Epithelial cell of proximal tubule (primary cell): ENCODE data around the gene NLRP1. TPM values are rescaled to one million over a fixed set of nuclear protein-coding genes. Genes with fewer than 3 reads are reported as not detected.

Source experiments
- DNase-seq: peaks from one replicate; pipeline ENCODE4 v3.0.0-alpha.2; 2011; ENCODE audit warnings: low read depth
- H3K4me3 ChIP-seq: 2 replicates; pipeline ENCODE4 v1.5.1; 2011; ENCODE audit warnings: low read depth, mild to moderate bottlenecking, low read length
- CTCF ChIP-seq: conservative IDR thresholded peaks from 2 replicates; pipeline ENCODE4 v1.5.1; 2012; ENCODE audit warnings: low read depth, mild to moderate bottlenecking, low read length
- total RNA-seq: library from RNA; depleted of rRNA; stranded (reverse); fragments of >200 nt; gene quantifications from 2 replicates; pipeline ENCODE4 v1.2.3, GENCODE V29; 2015

The NLRP1 gene
- total RNA-seq, 1 donor from 2014 or later, result 12.7 TPM

DNA sequence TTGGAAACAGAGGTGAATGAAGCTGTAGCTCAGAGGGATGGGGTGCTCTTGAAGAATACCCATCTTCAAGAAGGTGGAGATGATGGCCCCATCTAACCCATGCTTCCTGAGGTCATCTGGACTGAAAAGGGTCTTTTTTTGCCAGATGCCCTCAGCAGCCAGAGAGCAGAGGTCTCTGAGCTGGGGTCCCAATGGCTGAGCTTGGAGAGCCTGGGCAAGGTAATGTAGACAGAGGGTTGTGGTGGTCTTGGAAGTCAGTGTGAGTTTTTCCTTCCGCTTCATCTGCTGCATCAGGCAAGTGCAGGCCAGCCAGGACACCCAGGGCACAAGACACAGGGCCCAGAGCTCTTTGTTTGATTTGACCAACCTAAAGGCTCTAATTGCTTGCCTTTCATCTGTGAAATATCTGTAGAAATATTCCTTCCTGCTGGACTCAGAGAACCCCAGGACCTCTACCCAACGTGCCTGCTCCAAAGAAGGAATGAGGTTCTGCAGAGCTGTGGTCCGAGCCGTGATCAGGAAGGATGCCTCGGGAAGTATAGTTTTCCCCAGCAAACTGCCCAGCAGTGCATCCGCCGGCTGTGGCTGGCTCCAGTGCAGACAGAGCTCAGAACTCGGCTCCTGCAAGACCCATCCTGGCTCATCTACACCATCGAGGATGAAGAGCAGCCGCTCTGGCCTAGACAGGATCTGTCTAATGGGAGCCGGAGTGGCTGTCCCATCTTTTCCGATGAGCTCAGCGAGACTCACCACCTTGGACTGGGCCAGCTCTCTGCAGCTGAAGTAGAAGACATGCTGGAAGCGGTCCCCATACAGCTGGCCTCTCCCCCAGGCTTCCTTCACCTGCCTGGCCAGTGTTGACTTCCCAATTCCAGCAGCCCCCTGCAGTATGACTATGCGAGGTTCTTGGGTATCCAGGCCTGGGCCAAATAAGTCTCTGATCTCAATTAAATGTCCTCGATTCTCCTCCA, 25.2 kb downstream of the NLRP1 start:
- no peak for DNase-seq
- no peak overlapping the region for H3K4me3 ChIP-seq
- TF ChIP-seq CTCF, result no peak

- DNase-seq, result no peak
- no peak overlapping the region for H3K4me3 ChIP-seq
- TF ChIP-seq CTCF, result no peak
Observed at GRCh38 chr17:5557990-5558389, 26.3 kb downstream of the NLRP1 start.

GRCh38 chr17:5557485-5557884, 26.8 kb downstream of the NLRP1 start:
- TF ChIP-seq CTCF, result no peak
- no peak for DNase-seq
- H3K4me3 ChIP-seq, result no peak overlapping the region

DNA sequence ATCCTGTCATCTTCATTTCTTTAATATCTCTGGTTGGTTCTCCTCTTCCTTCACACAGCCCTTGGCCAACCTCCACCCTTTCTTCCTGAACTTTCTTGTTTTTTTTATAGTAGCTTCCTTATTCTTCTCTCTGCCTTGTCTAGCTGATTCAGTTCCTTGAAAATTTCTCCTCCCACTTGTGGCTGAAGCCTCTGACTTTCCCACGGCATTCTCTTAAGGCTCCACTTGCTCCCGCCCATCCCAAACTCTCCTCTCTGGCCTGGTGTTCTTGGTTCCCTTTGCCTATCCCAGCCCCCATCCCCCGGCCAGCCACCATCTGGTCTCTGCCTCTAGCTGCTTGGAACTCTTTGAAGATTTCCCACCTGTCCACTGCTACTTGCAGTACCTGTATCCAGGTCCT, 29.1 kb downstream of the NLRP1 start:
- peak; percentile 45 for DNase-seq
- H3K4me3 ChIP-seq, result no peak overlapping the region
- TF ChIP-seq CTCF, result no peak

GRCh38 chr17:5553479-5553878, 30.8 kb downstream of the NLRP1 start:
- no peak for TF ChIP-seq CTCF
- DNase-seq, result no peak
- H3K4me3 ChIP-seq, result no peak overlapping the region

- TF ChIP-seq CTCF, result no peak
- H3K4me3 ChIP-seq, result no peak overlapping the region
- DNase-seq, result no peak
Observed at GRCh38 chr17:5552841-5553240, 31.5 kb downstream of the NLRP1 start.
